Transverse colon (tissue), 4 donors: Measurements from ENCODE around the gene CRELD2. TPM values are rescaled to one million over a fixed set of nuclear protein-coding genes. Genes with fewer than 3 reads are reported as not detected.

Experiments used
- DNase-seq: peaks from one replicate; pipeline ENCODE4 v3.0.0-alpha.2; 2019
- H3K27ac ChIP-seq, 4 donors: fragments of 200-600 bp; sonication (generic); 2 replicates each; pipeline ENCODE4 v1.5.1; 2016 to 2018; ENCODE audit warnings: inconsistent platforms in 4 of 4
- H3K27me3 ChIP-seq: fragments of 200-600 bp; sonication (generic); 2 replicates; pipeline ENCODE4 v1.5.1; 2017; ENCODE audit warnings: inconsistent platforms
- H3K36me3 ChIP-seq, 4 donors: fragments of 200-600 bp; sonication (generic); 2 replicates each; pipeline ENCODE4 v1.5.1; 2017 to 2019; ENCODE audit warnings: inconsistent platforms in 4 of 4
- H3K4me1 ChIP-seq, 4 donors: fragments of 200-600 bp; sonication (generic); 2 replicates each; pipeline ENCODE4 v1.5.1; 2017 to 2020; ENCODE audit warnings: inconsistent platforms in 4 of 4
- H3K4me3 ChIP-seq, 4 donors: fragments of 200-600 bp; sonication (generic); 1 replicate in 1 of 4; 2 replicates in 3 of 4; pipeline versions ENCODE4 v1.5.1 to v1.6.1; 2017 to 2019; ENCODE audit warnings: inconsistent platforms in 4 of 4
- H3K9me3 ChIP-seq, 2 donors: fragments of 200-600 bp; sonication (generic); 2 replicates each; pipeline ENCODE4 v1.5.1; 2017 to 2019; ENCODE audit warnings: inconsistent platforms in 2 of 2
- CTCF ChIP-seq, 5 experiments: fragments of 200-600 bp in 3 of 5; fragments of 450-650 bp in 2 of 5; sonication (generic) in 3 of 5; IDR thresholded peaks; 1 replicate in 2 of 5; 2 replicates in 3 of 5; pipeline ENCODE4 v1.5.1; 2016 to 2017; ENCODE audit warnings: antibody characterized with exemption in 5 of 5, inconsistent platforms in 3 of 5, mild to moderate bottlenecking in 2 of 5, moderate library complexity in 1 of 5
- EP300 ChIP-seq: sonication (generic); formaldehyde crosslinking; IDR thresholded peaks from one replicate; pipeline ENCODE4 v1.6.1; 2017; ENCODE audit warnings: antibody characterized with exemption, low read depth
- POLR2A ChIP-seq: fragments of 450-650 bp; IDR thresholded peaks from one replicate; pipeline ENCODE4 v1.6.1; 2016; ENCODE audit warnings: antibody characterized with exemption, mild to moderate bottlenecking, moderate library complexity
- POLR2AphosphoS5 ChIP-seq, 3 donors: sonication (generic); formaldehyde crosslinking; IDR thresholded peaks; one replicate each; pipeline ENCODE4 v1.6.1; 2016; ENCODE audit warnings: antibody characterized with exemption in 3 of 3
- WGBS, 2 donors: methylation state at CpG; one replicate each; pipeline ENCODE4 v1.1.5; 2018; ENCODE audit warnings: low coverage in 1 of 2; 5-methylcytosine and 5-hydroxymethylcytosine counted together
- in situ Hi-C, 4 donors: fragments of 200-750 bp; cut with MboI; loops; one replicate each; pipeline versions ENCODE4 v1.15.0 to v1.15.1; 2017; ENCODE audit warnings: low sequenced_read_pairs in 3 of 4, low pct_ligation_motif_present in 1 of 4, low pct_unique_long_range_greater_than_20kb in 1 of 4
- intact Hi-C: fragments of 100-400 bp; cut with DNase I; formaldehyde crosslinking; loops from one replicate; pipeline ENCODE4 v1.15.1; 2023; ENCODE audit warnings: low total_unique reads
- total RNA-seq, 4 donors: library from RNA; depleted of rRNA; stranded (reverse); fragments of >200 nt; gene quantifications; one replicate each; pipeline ENCODE4 v1.1.0, GENCODE V29; 2016

The CRELD2 gene
- total RNA-seq, 4 donors from 2014 or later: 31.0 to 37.9 (median 36.4) TPM

DNA sequence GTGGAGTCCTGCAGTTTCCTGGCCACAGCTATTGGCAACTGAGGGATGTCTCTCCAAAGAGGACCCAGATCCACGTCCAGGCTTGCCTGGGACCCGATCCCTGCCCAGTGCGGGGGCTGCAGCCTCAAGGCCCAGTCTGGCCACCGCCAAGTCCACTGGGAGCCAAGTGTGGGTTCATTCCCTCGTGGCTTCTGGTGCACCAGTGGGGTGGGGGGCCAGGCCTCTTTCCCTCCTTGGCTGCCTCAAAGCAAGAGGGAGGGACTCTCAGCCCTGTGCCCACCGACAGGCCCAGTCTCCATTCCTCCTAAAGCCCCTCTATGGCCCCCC, 28.8 kb downstream of the CRELD2 start:
- Histone ChIP-seq H3K4me1 (peaks cover 9 to 49% (median 45%) of the 10 kb centered on the region in 4 donors), H3K4me3 (peak overlapping the region in 3 of 4 donors; percentile 44 to 47 (median 45)), H3K27ac (peak overlapping the region; percentile 90 to 97 (median 94)), H3K27me3 (no peaks in the 10 kb centered on the region), H3K36me3 (no peaks in the 10 kb centered on the region), H3K9me3 (no peaks in the 10 kb centered on the region)
- intact Hi-C loops (no loop called here), in situ Hi-C loops (no loop called here)
- DNase-seq: no peak
- 66% methylated on average over 5 of the region's 6 CpGs; no CpG with 5 or more reads in 1 of the 2 donors for WGBS, 2 donors
- no peak for TF ChIP-seq CTCF (IDR thresholded peaks at IDR 0.05)
- TF ChIP-seq POLR2A: peak; percentile 55
- TF ChIP-seq POLR2AphosphoS5 (IDR thresholded peaks at IDR 0.05): no peak
- no peak for TF ChIP-seq EP300

DNA sequence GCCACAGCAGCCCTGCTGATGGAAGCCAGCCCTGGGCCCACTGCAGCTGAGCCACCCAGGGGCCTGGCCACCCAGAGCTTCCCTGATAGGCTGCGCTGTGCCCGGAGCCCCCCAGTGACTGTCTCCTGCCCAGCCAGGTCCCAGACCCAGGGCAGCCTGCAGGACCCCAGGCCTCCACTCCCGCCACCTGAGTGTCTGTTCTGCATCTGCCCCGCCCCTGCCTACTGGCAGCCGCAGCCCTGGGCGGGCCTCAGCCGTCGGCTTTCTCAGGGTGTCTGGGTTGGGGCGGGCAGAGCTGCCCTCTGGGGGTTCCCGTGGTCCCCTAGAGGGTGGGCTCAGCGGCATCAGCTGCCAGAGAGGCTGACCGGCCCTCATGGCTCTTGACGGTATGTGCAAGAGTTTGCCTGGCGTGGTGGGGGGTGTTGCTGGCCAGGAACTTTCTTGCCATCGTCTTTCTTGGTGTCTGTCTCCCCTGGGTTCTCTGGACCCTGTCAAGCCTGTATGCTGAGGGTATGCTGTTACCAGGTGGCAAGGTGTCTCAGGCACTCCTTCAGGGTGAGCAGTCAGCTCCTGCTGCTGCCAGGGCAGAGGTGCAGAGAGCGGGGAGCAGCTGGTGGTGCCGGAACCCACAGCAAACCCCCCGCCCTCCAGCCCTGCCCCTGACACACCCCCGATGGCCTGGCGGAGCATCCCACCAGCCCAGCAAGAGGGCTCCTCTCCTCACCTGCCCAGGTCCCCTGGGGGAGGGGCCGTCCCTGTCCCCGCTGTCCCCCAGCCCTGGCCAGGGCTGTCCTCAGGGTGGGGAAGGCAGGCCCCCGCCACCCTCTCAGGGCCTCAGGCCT, 29.9 kb downstream of the CRELD2 start:
- Histone ChIP-seq H3K4me3 (peak overlapping the region; percentile 16 to 47 (median 44)), H3K36me3 (no peaks in the 10 kb centered on the region), H3K27ac (peak overlapping the region; percentile 90 to 97 (median 94)), H3K27me3 (no peaks in the 10 kb centered on the region), H3K9me3 (no peaks in the 10 kb centered on the region), H3K4me1 (peaks cover 18 to 60% (median 56%) of the 10 kb centered on the region in 4 donors)
- DNase-seq: peak; percentile 72
- in situ Hi-C loops: no loop called here
- TF ChIP-seq POLR2AphosphoS5 (IDR thresholded peaks at IDR 0.05): peak; percentile 36 to 64 (median 56)
- peak; percentile 18 for TF ChIP-seq POLR2A
- no peak for TF ChIP-seq CTCF (IDR thresholded peaks at IDR 0.05)
- 58% methylated on average over 11 of the region's 23 CpGs; no CpG with 5 or more reads in 1 of the 2 donors for WGBS, 2 donors
- intact Hi-C loops: no loop called here

GRCh38 chr22:49948958-49949913, 30.8 kb downstream of the CRELD2 start:
- intact Hi-C loops (no loop called here), in situ Hi-C loops (no loop called here)
- peak in 1 of 5 experiments; percentile 33 for TF ChIP-seq CTCF (IDR thresholded peaks at IDR 0.05)
- TF ChIP-seq POLR2A: peak; percentile 99
- peak; percentile 99 for TF ChIP-seq EP300
- TF ChIP-seq POLR2AphosphoS5 (IDR thresholded peaks at IDR 0.05): peak; percentile 80 to 98 (median 95)
- H3K4me1 ChIP-seq: peaks cover 19 to 63% (median 59%) of the 10 kb centered on the region in 4 donors
- peak; percentile 93 for DNase-seq
- H3K4me3 ChIP-seq: peak overlapping the region; percentile 16 to 47 (median 44)
- H3K27me3 ChIP-seq: no peaks in the 10 kb centered on the region
- peak overlapping the region; percentile 90 to 97 (median 94) for H3K27ac ChIP-seq
- no peaks in the 10 kb centered on the region for H3K9me3 ChIP-seq
- no peaks in the 10 kb centered on the region for H3K36me3 ChIP-seq
- WGBS, 2 donors: 72% methylated on average over 31 of the region's 42 CpGs; no CpG with 5 or more reads in 1 of the 2 donors

GRCh38 chr22:49949914-49950292, 31.5 kb downstream of the CRELD2 start:
- Histone ChIP-seq H3K27ac (peak overlapping the region; percentile 90 to 97 (median 94)), H3K4me3 (no peak overlapping the region), H3K4me1 (peaks cover 19 to 63% (median 59%) of the 10 kb centered on the region in 4 donors), H3K9me3 (no peaks in the 10 kb centered on the region), H3K36me3 (no peaks in the 10 kb centered on the region), H3K27me3 (no peaks in the 10 kb centered on the region)
- 71% methylated on average over 1 of the region's 11 CpGs; no CpG with 5 or more reads in 1 of the 2 donors for WGBS, 2 donors
- DNase-seq: no peak
- TF ChIP-seq CTCF (IDR thresholded peaks at IDR 0.05) (no peak), EP300 (no peak), POLR2A (no peak), POLR2AphosphoS5 (IDR thresholded peaks at IDR 0.05) (no peak)
- intact Hi-C loops: no loop called here
- in situ Hi-C loops: loop anchor here in 1 of 4 donors (25.0 kb wide), 1 partner anchor 88 kb away; the partner anchor contains the start of gene ZBED4
